Karpas-422 (cell line): ENCODE measurements around the gene MDP1. TPM values are rescaled to one million over a fixed set of nuclear protein-coding genes. Genes with fewer than 3 reads are reported as not detected.

Source experiments
- DNase-seq: peaks from one replicate; pipeline ENCODE4 v3.0.0-alpha.2; 2015
- H2AFZ ChIP-seq: fragments of 200-600 bp; sonication (generic); 2 replicates; pipeline ENCODE4 v1.6.1; 2014; ENCODE audit warnings: antibody characterized with exemption, low read length, mixed read lengths
- H3K27ac ChIP-seq: fragments of 200-600 bp; sonication (generic); 2 replicates; pipeline ENCODE4 v1.5.1; 2014; ENCODE audit warnings: mild to moderate bottlenecking, low read length, moderate library complexity
- H3K27me3 ChIP-seq: fragments of 200-600 bp; sonication (generic); 2 replicates; pipeline ENCODE4 v1.6.1; 2014; ENCODE audit warnings: low read length, mixed read lengths
- H3K36me3 ChIP-seq: fragments of 200-600 bp; sonication (generic); 2 replicates; pipeline ENCODE4 v1.6.1; 2014; ENCODE audit warnings: low read length, mixed read lengths; ENCODE audit not compliant: insufficient read depth
- H3K4me1 ChIP-seq: fragments of 200-600 bp; sonication (generic); 2 replicates; pipeline ENCODE4 v1.6.1; 2014; ENCODE audit warnings: mild to moderate bottlenecking, low read length, mixed read lengths
- H3K4me2 ChIP-seq: fragments of 200-600 bp; sonication (generic); 2 replicates; pipeline ENCODE4 v1.6.1; 2014; ENCODE audit warnings: low read length, low read depth, mild to moderate bottlenecking; ENCODE audit not compliant: poor library complexity, severe bottlenecking
- H3K4me3 ChIP-seq: fragments of 200-600 bp; sonication (generic); 2 replicates; pipeline ENCODE4 v1.5.1; 2014; ENCODE audit warnings: mild to moderate bottlenecking, antibody characterized with exemption, low read length, mixed read lengths
- H3K79me2 ChIP-seq: fragments of 200-600 bp; sonication (generic); 2 replicates; pipeline ENCODE4 v1.6.1; 2014; ENCODE audit warnings: mild to moderate bottlenecking, low read length, mixed read lengths
- H3K9ac ChIP-seq: fragments of 200-600 bp; sonication (generic); 2 replicates; pipeline ENCODE4 v1.6.0; 2014; ENCODE audit warnings: low read length
- H3K9me2 ChIP-seq: fragments of 200-600 bp; sonication (generic), shearing (Covaris generic); replicated peaks from 2 replicates; pipeline ENCODE4 v1.6.0; 2014; ENCODE audit warnings: mild to moderate bottlenecking, low read length, moderate library complexity; ENCODE audit not compliant: insufficient read depth
- H3K9me3 ChIP-seq: fragments of 300-700, 200-600 bp; sonication (generic); 2 replicates; pipeline ENCODE4 v1.6.1; 2014; ENCODE audit warnings: low read length, mixed read lengths
- H4K20me1 ChIP-seq: fragments of 200-600 bp; sonication (generic); 2 replicates; pipeline ENCODE4 v1.6.1; 2014; ENCODE audit warnings: mild to moderate bottlenecking, antibody characterized with exemption, low read length, low read depth; ENCODE audit not compliant: insufficient read depth
- total RNA-seq: library from RNA; depleted of rRNA; stranded (reverse); fragments of >200 nt; shearing (Covaris generic); gene quantifications from 2 replicates; pipeline ENCODE4 v1.2.3, GENCODE V29; 2014; ENCODE audit warnings: low replicate concordance

Gene MDP1
- total RNA-seq, 1 experiment from 2014 or later, result 35.4 TPM

DNA sequence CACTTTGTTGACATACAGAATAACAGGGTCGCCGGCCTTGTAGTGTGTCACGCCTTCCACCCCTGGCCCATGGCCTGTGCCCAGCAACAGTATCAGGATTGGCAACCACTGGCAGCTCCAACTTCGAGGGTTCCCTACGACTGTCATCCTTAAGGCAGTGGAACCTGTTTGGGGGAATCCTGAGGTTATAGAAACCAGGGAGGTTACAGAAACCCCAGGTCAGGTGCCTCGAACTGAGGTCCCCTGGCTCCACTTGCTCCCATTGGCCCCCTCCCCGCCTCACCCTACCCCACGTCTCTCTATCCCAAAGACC is 21.0 kb downstream of the MDP1 start:
- peak overlapping the region; percentile 74 for H3K4me2 ChIP-seq
- peaks cover 27% of the 10 kb centered on the region for H3K36me3 ChIP-seq
- no peaks in the 10 kb centered on the region for H3K9me3 ChIP-seq
- H3K27ac ChIP-seq, result peak overlapping the region; percentile 78
- H3K79me2 ChIP-seq, result peaks cover 37% of the 10 kb centered on the region
- no peaks in the 10 kb centered on the region for H4K20me1 ChIP-seq
- no peaks in the 10 kb centered on the region for H3K9me2 ChIP-seq
- no peak for DNase-seq
- peak overlapping the region; percentile 89 for H3K9ac ChIP-seq
- no peaks in the 10 kb centered on the region for H3K27me3 ChIP-seq
- peak overlapping the region; percentile 74; the same call in 1 of the 2 replicates for H2AFZ ChIP-seq
- peak overlapping the region; percentile 72 for H3K4me3 ChIP-seq
- peaks cover 38% of the 10 kb centered on the region for H3K4me1 ChIP-seq

- H3K9ac ChIP-seq, result peak overlapping the region; percentile 89
- H2AFZ ChIP-seq, result no peak overlapping the region
- no peaks in the 10 kb centered on the region for H3K27me3 ChIP-seq
- peak overlapping the region; percentile 78; the same call in 1 of the 2 replicates for H3K27ac ChIP-seq
- H3K9me3 ChIP-seq, result no peaks in the 10 kb centered on the region
- H3K4me2 ChIP-seq, result peak overlapping the region; percentile 74
- peaks cover 37% of the 10 kb centered on the region for H3K79me2 ChIP-seq
- H3K4me3 ChIP-seq, result peak overlapping the region; percentile 72
- H4K20me1 ChIP-seq, result no peaks in the 10 kb centered on the region
- H3K9me2 ChIP-seq, result no peaks in the 10 kb centered on the region
- DNase-seq, result peak; percentile 51
- H3K4me1 ChIP-seq, result peaks cover 43% of the 10 kb centered on the region
- H3K36me3 ChIP-seq, result peaks cover 27% of the 10 kb centered on the region
Measured at GRCh38 chr14:24194186-24194872, 21.5 kb downstream of the MDP1 start.

DNA sequence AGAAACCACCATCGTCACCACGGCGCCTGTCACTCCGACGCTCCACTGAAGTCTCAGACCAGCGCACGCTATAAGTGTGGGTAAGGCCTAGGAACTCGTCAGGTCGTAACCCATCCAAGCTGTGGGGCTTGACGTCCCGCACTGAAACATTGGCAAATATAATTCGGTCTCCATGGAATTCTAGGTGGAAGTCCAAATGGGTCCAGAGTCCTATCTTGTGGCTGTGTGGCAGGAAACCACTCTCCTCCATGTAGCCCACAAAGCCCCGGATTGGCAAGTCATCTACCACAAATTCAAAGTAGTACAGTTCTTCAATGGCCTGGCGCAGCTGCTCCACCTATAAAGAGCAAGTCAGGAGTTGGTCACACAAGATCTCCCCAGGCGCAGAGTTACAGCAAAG is 22.9 kb downstream of the MDP1 start:
- Histone ChIP-seq H3K27ac (no peak overlapping the region), H3K9me3 (no peaks in the 10 kb centered on the region), H3K27me3 (no peaks in the 10 kb centered on the region), H3K4me3 (no peak overlapping the region), H3K79me2 (peaks cover 42% of the 10 kb centered on the region), H3K9ac (no peak overlapping the region), H4K20me1 (no peaks in the 10 kb centered on the region), H2AFZ (no peak overlapping the region), H3K4me1 (peaks cover 50% of the 10 kb centered on the region), H3K4me2 (no peak overlapping the region), H3K9me2 (no peaks in the 10 kb centered on the region), H3K36me3 (peaks cover 27% of the 10 kb centered on the region)
- no peak for DNase-seq

DNA sequence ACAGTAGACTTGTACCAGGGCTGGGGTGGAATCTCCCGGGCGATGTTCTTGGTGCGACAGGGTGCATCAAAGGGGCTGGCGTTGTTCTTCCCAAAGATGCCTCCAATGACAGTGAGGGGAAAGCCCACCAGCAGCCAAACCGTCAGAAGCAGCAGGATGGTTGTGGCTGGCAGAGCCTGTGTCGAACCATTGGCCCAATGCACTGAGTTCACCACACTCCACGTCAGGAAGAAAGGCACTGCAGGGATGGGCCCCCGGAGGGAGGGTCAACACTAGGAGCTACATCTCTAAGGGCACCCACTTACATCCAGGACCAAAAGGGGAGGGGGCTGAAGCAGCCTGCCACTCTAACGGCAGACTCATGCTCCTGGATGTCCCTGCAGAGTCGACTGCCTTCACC is 25.4 kb downstream of the MDP1 start:
- DNase-seq, result no peak
- no peak overlapping the region for H3K4me2 ChIP-seq
- no peaks in the 10 kb centered on the region for H3K27me3 ChIP-seq
- H3K79me2 ChIP-seq, result peaks cover 63% of the 10 kb centered on the region
- H3K4me1 ChIP-seq, result peaks cover 40% of the 10 kb centered on the region
- no peaks in the 10 kb centered on the region for H3K9me3 ChIP-seq
- no peaks in the 10 kb centered on the region for H3K9me2 ChIP-seq
- H2AFZ ChIP-seq, result no peak overlapping the region
- H4K20me1 ChIP-seq, result no peaks in the 10 kb centered on the region
- no peak overlapping the region for H3K27ac ChIP-seq
- no peak overlapping the region for H3K9ac ChIP-seq
- peaks cover 39% of the 10 kb centered on the region for H3K36me3 ChIP-seq
- no peak overlapping the region for H3K4me3 ChIP-seq

DNA sequence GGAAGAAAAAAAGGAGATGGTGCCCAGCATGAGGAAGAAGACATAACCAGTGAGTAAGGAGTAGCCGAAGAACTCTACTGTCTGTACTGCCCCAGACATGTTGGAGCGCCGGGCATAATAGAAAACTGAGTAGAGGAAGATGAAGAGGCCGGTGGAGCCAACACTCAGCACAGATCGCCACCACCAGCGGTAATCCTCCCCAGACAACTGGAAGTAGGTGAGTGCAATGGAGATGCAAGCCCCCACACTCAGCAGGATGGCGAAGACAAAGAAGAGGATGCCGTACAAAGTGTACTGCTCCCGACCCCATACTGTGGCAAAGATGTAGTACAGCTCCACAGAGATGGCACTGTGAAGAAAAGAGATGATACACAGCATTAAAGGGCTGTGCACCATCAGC is 26.4 kb downstream of the MDP1 start:
- H3K9me2 ChIP-seq, result no peaks in the 10 kb centered on the region

GRCh38 chr14:24189059-24189375 is 26.8 kb downstream of the MDP1 start:
- Histone ChIP-seq H3K27ac (peak overlapping the region; percentile 64), H4K20me1 (no peaks in the 10 kb centered on the region), H2AFZ (no peak overlapping the region), H3K4me3 (peak overlapping the region; percentile 72), H3K4me2 (peak overlapping the region; percentile 96), H3K4me1 (peaks cover 28% of the 10 kb centered on the region), H3K36me3 (peaks cover 40% of the 10 kb centered on the region), H3K79me2 (peaks cover 50% of the 10 kb centered on the region), H3K9me2 (no peaks in the 10 kb centered on the region), H3K9ac (peak overlapping the region; percentile 59), H3K27me3 (no peaks in the 10 kb centered on the region), H3K9me3 (no peaks in the 10 kb centered on the region)
- DNase-seq, result no peak

More for the DNA sequence above, 26.4 kb downstream of the MDP1 start:
- no peak for DNase-seq
- Histone ChIP-seq H3K36me3 (peaks cover 41% of the 10 kb centered on the region), H3K27me3 (no peaks in the 10 kb centered on the region), H4K20me1 (no peaks in the 10 kb centered on the region), H3K4me1 (peaks cover 33% of the 10 kb centered on the region), H3K4me3 (peak overlapping the region; percentile 72), H3K9ac (peak overlapping the region; percentile 59), H3K9me3 (no peaks in the 10 kb centered on the region), H3K4me2 (peak overlapping the region; percentile 96), H3K27ac (peak overlapping the region; percentile 64), H2AFZ (no peak overlapping the region), H3K79me2 (peaks cover 55% of the 10 kb centered on the region)

DNA sequence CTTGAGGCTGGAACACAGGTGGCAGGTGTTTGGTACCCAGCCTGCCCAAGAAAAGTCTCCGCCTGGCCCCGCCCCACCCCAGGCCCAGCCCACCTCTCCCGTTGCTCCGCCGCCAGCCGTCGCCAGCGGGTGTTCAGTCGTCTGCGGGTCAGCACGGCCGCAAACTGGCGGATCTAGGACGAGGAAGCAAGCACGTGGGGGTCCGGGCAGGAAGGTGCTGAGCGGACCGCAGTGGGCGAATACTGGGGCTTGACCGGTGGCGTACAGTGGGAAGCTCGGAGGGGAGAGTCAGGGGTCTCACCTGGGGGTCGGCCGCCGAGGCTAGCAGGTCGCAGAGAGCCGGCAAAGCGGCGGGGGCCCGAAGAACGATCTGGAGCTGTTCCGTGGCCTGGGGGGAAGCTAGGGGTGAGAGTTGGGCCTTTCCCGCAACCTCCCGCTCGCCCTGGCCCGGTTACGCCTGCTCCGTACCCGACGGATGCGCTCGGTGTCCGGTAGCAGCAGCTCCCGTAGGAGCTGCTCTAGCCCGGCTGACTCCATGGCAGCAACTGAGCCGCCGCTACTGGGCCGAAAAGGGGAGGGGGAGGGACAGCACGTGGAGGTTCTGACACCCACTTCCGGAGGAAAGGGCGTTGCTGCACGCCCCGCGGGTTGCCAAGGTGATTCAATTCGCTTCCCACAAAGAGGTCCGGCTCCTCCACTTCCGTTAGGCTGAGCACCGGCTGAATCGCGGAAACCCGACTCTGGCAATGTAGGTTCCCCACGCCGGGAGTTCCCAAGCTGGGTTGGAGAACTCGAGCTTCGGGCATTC is 27.4 kb downstream of the MDP1 start, which contains the start of gene IPO4:
Gene IPO4 (minus strand): TSS at position 566 of the 808 bp plus-strand sequence. CDS start 29 bp downstream, at position 537.
- no peaks in the 10 kb centered on the region for H3K27me3 ChIP-seq
- peaks cover 38% of the 10 kb centered on the region for H3K36me3 ChIP-seq
- peak within 1 kb of the TSS; percentile 72 for H3K4me3 ChIP-seq
- H3K9me3 ChIP-seq, result no peaks in the 10 kb centered on the region
- H3K4me2 ChIP-seq, result peak within 1 kb of the TSS; percentile 96
- peak within 1 kb of the TSS; percentile 64 for H3K27ac ChIP-seq
- H3K4me1 ChIP-seq, result peaks cover 26% of the 10 kb centered on the region
- no peak within 1 kb of the TSS for H2AFZ ChIP-seq
- H3K79me2 ChIP-seq, result peaks cover 47% of the 10 kb centered on the region
- H3K9ac ChIP-seq, result peak within 1 kb of the TSS; percentile 82
- H4K20me1 ChIP-seq, result no peaks in the 10 kb centered on the region
- peak; percentile 100 for DNase-seq
- no peaks in the 10 kb centered on the region for H3K9me2 ChIP-seq

DNA sequence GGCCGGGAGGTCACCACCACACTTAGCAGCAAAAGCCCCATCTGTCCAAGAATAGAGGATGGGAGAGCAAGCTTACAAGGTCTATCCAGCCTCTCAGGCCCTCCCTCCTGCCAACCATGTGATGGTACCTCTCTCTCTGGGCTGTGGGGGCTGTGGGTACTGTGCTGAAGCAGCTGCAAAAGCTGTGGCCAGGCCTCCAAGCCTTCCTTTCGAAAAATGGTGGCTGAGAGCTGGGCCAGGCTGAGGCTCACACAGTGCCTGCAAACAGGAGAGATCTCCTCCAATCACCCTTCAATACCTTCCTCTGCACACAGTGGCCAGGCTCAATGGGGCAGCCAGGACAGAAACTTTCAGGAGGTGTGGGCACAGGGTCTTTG is 28.3 kb downstream of the MDP1 start:
- Histone ChIP-seq H3K9me3 (no peaks in the 10 kb centered on the region), H3K9me2 (no peaks in the 10 kb centered on the region), H3K27ac (peak overlapping the region; percentile 44; the same call in 1 of the 2 replicates), H3K36me3 (peaks cover 32% of the 10 kb centered on the region), H4K20me1 (no peaks in the 10 kb centered on the region), H3K4me2 (peak overlapping the region; percentile 96), H3K79me2 (peaks cover 41% of the 10 kb centered on the region), H3K4me3 (peak overlapping the region; percentile 72), H3K27me3 (no peaks in the 10 kb centered on the region), H2AFZ (no peak overlapping the region), H3K9ac (peak overlapping the region; percentile 82), H3K4me1 (peaks cover 26% of the 10 kb centered on the region)
- no peak for DNase-seq
